Stimulated activated CD8-positive, alpha-beta memory T cell treated with anti-CD3 and anti-CD28 coated beads, Interleukin-15, amount 100 ng/mL, for 24 hours (primary cell): ENCODE measurements around the gene FANCI.

ENCODE experiments used
- DNase-seq: peaks from one replicate; pipeline ENCODE4 v3.0.0-alpha.2; 2020; ENCODE audit warnings: low read depth

FANCI gene

DNA sequence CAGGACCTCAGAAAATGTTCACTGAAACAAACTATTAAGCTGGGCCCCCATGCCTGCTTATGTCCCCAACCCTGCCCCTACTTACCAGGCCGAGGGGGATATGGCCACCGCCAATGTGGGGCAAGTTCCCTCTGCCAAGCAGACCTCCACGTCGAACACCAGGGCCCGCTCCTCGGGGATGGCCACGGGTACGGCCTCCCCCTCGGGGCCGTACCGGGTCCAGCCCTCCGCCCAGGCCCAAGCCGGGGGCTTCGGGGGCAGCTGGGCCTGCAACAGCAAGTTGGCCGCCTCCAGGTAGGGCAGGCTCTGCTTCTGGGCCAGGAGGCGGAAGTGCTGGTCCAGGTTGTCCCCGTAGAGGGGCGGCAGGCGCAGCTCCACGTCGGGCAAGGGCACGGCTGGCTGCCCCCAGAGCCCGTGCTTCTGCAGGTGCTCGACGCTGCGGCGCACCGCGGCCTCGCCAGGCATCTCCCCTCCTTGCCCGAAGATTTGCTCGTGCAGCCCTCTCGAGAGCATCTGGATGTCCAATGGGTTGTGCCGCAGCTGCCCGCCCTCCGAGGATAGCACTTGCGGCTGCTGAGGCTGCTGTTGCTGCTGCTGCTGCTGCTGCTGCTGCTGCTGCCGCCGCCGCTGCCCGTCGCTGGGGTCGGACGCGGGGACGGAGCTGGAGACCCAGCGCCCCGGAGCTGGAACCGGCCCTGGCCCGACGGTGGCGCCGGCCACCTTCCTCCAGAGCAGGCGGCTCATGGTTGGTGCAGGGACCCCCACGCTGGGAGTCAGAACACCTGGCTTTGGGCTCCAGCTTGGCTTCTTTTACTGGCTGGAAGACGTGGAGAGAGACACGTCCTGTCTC is 89.5 kb downstream of the FANCI start:
- DNase-seq: no peak

DNA sequence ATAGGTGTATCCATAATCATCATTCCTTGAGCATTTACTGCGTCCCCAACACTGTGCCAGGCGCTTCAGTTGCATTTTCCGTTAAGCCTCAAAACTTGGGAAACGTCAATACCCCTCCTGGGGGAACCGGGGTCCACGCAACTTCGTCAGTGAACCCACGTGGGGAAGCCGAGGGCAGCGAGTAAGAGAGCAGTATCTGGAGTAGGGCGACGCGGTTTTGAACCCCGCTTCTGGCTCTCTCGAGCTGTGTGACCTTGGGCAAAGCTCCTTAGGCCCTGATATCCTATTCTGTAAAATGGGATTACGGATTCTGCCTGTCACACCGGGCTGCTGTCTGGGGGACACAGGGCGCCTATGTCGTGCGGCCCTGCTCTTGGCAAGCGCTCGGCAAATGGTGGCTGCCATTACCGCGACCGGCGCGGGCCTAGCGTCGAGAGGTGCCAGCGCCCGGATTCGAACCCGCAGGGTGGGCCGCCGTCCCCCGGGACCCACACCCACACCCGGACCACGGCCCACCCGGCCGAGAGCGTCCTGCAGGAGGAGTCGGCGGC is 90.3 kb downstream of the FANCI start:
- peak; percentile 28 for DNase-seq

DNA sequence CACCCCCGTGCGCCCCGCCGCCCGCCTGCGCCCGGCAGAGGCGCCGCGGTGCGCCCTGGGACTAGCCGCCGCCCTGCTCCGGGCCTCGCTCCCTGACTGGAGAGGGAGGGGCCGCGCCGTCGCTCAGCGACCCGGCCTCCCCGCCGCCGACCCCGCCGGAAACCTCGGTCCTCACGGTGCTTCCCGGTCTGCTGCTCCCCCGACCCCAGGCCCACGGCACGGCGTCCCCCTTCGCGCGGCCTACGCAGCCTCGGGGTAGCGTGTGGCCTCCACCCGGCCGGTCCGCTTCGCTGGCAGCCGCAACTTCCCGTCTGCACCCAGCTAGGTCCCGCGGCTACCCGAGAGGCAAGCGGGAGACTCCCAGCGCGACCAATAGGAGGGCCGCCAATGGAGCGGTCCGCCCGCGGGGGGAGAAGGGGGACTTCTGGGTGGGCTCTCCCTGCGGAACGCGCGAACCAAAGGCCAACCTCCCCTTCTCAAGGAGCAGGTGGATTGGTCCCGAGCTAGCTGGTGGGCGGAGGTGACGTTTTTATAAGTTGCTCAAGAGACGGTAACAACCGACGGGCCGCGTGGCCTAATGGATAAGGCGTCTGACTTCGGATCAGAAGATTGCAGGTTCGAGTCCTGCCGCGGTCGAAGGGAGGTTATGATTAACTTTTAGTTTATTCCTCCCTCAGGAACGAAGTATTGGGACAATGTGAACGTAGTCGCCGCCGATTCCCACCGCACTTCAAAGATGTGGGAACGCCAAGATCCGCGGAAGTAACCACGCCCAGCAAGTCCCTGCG is 90.9 kb downstream of the FANCI start, which contains the start of gene POLG:
Gene POLG (minus strand): TSS at position 315 of the 788 bp plus-strand sequence. CDS start 1,070 bp downstream, outside the sequence.
- DNase-seq: peak; percentile 98

DNA sequence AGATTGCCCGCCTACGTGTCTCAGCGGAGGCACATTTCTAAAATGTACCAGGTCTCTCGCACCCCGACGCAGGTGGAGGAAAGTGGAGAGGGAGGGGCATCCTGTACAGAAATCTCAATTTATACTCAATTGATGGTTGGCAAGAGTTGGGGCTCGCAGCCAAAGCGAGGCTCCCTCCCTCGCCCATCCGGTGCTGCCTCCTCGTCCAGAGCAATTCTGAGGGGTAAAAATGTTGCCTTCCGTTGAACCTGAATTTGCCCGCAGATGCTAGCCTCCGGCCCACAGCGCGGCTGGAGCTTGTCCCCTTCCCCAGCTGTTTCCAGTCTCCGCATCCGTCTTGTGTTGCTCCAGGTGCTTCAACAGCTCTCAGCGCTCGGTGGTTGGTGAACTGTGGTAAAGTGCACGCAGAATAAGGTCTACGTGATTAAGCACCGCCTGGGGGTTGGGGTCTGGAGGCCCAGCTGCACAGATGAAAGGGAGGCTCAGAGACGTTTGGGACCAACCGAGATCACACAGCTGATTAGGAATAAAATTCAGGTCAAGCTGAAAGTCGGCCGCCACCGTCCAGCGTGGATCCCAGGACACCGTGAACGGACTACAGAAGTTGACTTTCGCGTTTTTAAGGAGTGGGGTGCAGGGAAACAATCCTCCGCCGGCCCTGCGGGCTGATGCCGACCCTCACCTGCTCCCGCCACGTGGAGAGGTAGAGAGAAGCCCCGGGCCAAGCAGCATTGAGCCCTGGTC is 91.7 kb downstream of the FANCI start:
- DNase-seq: no peak

DNA sequence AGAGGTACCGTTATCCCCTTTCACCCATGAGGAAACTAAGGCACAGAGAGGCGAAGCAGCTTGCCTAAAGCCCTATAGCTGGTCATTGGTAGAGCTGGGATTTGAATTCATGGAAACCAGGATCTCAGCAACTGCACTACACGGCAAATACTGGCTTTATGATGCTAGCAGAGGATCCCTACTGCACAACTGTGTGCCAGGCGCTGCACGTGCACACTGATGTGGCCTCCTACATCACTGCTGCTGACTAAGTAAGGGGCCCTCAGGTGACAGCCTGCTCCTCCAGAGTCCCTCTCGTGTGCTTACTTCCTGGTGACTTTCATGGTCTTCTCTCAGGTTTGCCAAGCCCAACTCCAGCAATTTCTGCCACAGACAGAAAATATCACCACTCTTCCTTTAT is 94.3 kb downstream of the FANCI start:
- DNase-seq: no peak

DNA sequence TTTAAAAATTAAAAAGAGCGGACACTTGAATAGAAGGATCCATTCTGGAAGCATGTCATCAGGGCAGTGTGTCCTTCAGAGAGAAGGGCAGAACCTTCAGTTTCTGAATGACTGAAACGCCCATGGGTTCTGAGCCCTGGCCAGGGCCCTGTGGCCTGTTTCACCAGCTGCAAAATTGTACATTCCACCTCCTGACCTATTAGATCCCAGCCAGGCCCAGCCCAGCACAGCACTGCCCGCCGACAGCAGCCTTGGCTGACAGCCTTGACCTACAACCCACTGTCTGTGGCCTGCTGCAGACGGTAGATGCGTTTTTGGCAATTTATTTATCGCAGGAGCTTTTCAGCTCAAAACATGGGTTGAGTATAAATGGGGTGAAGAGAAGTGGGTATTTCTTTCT is 96.8 kb downstream of the FANCI start:
- DNase-seq: no peak

DNA sequence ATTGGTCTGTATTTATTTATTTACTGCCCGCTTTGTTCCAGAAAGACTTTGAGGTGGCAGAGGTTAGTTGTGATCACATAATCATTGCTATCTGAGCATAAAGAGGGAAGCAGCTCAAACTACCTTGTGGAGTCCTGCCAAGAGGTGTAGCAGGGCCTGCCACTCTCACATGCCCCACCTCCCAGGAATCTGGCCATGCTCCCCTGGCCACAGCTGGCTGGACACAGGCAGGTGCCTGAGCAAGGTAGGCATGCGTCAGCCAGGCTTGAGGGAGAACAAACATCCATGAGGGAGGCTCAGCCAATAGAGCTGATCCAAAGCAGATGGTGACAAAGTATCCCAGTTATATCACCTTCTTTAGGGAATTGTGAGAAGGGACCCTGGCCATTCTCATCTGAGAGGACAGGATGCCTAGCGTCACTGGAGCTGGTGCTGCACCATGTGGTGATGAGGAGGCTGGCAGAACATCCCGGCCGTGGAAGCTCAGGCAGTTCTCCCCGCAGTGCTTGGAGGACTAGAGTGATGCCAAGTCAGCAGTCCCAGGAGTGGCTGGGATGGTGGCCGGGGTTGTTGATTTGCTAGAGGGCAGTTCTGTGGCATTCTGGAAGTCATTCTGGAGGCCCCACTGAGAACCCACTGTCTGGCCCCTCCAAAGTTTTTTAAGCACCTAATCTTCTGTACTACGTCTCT is 97.7 kb downstream of the FANCI start:
- no peak for DNase-seq

DNA sequence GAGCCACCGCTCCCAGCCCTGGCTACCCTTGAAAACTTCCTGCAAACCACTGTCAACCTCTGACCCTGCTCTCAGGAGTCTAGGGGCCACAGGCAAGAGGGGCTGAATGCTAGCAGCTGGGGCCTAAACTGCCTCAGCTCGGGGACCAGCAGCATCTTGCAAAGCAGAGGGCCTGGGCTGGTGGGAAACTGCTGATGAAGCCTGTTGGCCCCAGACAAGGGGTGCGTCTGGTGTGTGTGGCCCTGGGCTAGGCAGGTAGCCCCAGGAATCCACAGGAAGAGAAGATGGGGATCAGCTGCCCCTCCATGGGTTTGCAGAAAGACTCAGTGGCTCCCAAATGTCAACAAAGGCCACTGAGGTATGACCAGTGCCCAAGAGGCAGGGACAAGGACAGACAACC is 99.1 kb downstream of the FANCI start:
- no peak for DNase-seq

DNA sequence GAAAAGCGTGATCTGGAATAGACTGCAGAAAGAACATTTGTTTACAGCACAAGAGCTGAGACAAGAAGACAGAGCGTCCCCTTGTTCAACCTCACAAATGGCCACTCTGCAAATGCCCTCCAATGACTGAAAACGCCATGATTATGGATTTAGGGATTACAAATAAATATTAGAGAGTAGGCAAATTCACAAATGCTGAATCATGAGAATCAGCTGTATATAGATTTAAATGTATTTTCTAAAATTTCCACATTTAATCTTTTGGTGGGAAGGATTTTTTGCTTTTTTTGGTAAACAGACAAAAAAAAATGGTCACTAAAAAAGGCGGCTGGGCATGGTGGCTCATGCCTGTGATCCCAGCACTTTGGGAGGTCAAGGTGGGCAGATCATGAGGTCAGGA is 101.5 kb downstream of the FANCI start:
- DNase-seq: no peak

DNA sequence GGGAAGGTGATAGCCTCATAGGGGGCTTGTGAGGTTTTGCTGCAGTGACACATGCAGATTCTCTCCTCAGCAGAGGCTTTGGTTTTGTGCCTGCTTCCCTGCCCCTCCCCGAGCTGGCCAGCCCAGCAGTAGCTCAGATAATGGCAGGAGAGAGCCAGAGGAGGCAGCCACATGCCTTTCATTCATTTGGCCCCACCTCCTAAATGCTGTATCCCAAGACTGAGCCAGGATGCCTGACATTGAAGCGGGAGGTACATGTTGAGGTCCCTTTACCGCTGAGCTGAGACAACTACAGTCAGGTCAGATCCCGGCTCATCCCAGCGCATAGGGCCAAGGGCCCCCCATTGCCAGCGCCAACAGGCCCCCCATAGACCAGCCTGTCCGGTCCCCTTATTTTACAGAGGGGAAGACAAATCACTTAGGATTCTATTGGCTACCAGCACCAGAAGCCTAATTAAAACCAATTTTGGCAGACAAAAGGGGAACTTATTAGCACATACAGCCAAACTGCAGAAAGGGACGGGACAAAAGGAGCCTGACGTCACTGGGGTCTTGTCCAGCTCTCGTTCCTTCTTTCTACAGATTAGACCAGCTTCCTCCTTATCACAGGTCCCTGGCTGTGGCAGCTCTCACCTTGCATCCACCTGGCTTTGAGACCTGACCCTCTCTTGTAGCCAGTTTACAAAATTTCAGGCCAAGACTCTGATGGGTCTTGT is 102.9 kb downstream of the FANCI start:
- no peak for DNase-seq

DNA sequence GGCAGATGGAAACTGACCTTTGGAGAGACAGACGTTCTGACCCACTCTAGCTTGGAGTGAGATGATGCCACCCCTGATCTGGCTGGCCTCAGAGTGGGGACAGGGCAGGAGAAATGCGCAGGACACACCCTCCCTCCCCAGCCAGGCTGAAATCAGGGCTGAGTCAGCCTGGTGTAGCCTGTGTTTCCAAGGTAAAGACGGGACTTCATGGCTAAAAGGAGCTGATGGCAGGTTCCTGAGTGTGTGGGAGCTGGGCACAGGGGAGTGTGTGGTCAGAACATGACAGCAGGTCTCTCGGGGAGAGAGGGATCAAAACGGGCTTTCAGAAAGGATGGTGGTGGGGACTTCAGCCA is 105.4 kb downstream of the FANCI start:
- DNase-seq: no peak

DNA sequence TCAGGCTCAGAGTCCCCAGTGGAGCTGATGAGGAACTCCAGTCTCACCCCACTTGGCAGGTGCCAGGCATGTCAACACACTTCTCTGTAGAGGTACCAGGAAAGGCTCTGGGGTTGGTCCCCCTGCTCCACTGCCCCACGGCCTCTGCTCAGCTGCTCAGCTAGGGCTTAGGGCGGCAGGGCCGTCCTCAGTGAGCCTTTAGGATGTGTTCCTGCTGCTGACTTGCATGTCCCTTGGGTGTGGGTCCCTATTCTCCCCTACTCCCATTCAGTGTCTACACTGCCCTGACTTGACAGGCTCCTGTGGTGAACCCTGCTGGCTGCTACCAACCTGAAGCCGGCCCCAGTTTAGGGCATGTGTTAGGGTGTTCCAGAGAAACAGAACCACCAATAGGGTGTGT is 108.7 kb downstream of the FANCI start:
- no peak for DNase-seq

DNA sequence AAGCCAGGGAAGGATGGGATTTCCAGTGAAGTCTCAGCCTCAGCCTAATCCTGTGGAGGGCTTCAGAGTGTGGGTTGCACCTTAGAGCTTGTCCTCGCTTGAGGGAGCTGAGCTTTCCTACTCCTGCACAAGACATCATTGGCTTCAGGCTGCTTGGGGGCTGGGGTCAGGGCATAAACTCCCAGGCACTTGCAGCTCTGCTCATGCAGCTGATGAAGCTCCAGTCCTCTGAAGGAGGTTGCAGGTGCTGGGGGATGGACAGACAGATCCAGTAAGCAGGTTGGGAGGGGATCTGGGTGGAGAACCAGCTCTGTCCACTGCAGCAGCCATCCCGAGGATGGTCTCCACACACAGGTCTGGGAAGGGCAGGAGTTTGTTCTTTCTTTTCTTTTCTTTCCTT is 110.2 kb downstream of the FANCI start:
- no peak for DNase-seq

DNA sequence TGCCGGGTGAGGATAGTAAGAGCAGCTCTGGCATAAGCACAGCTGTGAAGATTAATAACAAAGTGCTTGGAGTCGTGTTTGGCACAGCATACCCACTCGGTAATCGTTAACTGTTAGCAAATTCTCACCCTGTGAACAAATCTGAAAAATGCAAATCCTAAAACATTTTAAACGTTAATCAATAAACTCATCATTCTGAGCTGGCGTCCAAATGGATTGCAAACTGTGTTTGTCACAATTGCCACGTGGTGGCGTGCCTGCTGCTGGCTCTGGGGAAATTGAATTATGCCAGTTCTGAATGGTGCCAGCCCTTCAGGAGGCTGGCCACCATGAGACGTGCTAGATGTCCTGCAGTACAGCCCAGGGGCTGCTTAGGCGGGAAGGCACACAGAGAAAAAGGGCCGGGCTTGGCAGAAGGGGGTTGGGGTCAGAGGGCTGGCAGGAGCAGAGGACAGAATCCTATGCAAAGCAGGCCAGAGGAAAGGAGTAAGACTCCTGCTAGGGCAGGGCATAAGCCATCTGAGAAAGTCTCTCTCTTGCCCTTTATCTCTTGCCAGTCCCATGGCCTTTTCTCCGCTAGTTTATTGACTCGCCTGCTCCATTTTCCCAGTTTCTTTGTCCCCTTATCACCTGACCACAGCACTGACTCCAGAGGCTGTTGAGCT is 113.0 kb downstream of the FANCI start:
- DNase-seq: no peak

DNA sequence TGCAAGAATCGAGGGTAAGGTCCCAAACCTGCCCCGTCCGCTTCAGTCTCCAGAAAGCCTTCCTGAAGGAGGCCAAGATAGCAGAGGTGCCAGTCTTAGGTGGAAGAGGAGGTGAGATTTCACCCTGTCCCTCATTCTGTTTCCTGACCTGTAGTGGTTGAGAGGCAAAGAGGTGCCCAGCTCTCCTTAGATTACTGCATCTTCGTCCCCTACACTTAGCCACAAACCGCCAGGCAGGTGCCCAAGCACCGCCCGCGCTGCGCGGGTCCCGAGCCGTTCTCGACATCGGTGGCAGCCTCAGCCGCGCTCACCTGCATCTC is 114.6 kb downstream of the FANCI start:
- DNase-seq: no peak

DNA sequence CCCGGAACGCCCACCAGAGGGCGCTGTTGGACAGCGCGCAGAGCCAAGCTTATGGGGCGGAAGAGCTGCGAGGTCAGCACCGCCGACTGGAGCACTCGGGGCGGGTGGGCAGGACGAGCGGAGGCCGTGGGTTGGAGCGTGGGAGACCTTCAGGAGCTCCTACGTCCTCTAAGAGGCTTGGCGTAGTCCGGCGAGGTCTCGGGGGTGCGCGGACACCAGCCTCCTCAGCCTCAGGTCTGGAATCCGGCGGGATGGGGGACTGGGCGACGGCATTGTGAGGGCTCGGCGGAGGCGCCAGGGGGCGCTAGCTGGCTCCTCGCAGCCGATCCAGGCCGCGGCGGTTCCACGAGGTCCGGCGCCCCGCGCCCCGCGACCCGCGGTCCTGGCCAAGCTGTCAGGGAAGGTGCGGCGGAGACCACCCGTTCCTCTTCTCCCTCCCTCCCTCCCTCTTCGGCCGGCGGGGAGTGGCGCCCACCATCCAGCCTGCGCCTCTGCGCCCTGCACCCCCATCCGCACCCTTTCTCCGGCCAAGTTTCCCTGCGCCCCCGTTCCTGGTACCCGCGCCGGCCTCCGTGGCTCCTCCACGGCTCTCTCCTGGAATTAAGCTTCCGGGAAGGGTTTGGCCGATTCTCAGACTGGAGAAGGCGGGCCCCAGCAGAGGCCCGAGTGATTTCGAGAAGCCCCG is 115.1 kb downstream of the FANCI start:
- peak; percentile 74 for DNase-seq

DNA sequence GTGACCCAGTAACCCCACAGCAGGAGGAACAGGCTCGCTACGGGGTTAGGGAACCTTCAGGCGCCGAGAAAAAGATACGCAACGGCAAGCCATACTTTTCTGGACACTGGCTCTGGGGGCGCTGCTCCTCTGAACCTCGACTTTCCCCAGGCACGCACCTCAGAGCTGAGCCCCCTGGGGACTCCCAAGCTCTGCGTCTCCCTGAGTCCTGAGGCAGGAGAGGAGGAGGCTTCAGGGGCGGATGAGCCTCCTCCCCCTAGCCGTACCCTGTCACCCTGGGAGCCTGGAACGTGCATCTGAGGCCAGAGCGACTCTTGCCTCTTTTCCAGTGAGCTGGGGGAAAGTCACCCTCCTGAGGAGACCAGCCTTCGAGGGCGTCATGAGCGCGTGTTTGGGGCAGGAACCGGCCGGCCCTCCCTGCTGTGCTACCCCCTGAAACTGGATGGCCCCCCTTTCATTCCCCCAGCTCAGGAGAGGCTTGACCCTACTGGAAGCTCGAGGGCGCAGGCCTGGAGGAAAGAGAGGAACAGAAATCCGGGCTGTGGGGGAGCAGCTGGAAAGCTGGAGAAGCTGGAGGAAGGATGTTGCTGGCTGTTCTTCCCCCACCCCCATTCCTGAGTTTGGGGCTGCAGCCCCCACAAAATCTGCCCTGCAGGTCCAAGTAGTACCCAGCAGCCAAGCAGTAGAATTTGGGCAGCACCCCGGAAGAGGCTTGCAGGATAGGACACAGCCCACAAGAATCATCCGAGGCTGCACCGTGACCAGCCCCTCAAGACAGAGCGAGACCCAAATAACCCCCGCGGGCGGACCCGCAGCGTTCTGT is 115.9 kb downstream of the FANCI start:
- DNase-seq: no peak

DNA sequence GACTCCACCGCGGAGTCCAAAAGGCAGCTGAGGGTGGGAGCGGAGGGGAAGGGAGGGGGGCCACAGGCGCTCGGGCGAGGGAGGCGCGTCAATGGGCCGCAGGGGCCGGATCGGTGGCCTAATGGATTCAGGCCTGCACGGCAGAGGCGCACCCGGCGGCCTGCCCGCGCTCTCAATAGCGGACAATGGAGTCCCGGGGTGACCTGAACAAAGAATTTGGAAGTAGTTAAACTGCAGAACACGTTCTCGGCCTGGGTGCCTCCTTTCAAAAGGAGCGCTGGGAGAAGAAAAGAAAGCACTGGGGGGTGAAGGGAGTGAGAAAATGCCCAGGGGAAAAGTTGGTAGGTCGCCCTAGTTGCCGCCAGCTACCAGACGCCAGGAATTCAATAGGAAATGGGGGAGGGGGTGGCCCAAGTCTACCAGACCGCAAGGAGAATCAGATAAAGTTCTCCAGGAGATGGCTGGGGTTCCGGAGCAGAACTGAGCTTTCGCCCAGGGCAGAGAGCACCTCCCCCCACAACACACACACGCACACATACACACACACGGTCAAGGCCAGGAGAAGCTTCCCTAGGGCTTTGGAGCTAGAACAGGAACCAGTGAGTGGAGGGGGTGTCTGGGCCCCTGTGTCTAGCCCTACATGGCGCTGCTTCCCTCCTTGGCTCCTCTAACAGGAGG is 116.7 kb downstream of the FANCI start:
- no peak for DNase-seq
